ENCODE data around the gene CD8B. TPM values are rescaled to one million over a fixed set of nuclear protein-coding genes. Genes with fewer than 3 reads are reported as not detected.

The CD8B gene
- total and polyA plus RNA-seq, 2 experiments from 2014 or later = 0.31 to 0.63 TPM

DNA sequence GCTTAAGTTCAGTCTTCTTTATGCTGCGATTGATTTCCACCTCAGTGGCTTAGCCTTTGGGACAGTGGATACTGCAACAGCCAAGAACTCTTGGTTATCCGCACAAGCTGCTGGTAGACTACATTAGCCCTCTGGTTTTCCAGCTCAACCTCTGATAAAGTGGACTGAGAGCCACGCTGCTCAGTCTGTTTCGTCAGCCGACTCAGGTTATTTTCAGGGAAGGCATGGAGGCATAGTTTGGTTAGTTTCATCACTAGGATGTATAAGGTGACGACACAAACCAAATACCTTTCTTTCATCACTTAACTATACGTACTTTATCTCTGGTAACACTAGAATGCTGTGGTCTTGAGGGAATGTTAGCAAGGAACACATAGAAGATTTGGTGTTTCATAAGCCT, 85.2 kb downstream of the CD8B start:
- no peak for DNase-seq (ENCODE audit: low spot score)
- peaks cover 28% of the 10 kb centered on the region; the same call in 2 of the 3 replicates for H3K36me3 Mint-ChIP-seq (ENCODE audit: low read depth)
- Histone ChIP-seq H3K9me2 (ENCODE audit: insufficient read depth) (no peaks in the 10 kb centered on the region), H3K27ac (ENCODE audit: low read depth) (no peak overlapping the region), H3F3A (replicated peaks; ENCODE audit: low read depth) (no peaks in the 10 kb centered on the region), H4K20me1 (replicated peaks; ENCODE audit: insufficient read depth) (no peaks in the 10 kb centered on the region), H3K4me1 (ENCODE audit: insufficient read depth) (no peaks in the 10 kb centered on the region), H3K79me2 (replicated peaks; ENCODE audit: insufficient read depth) (no peaks in the 10 kb centered on the region), H2AFZ (no peak overlapping the region), H3K36me3 (ENCODE audit: insufficient read depth) (peaks cover 20% of the 10 kb centered on the region; the same call in 1 of the 2 replicates), H3K4me2 (no peak overlapping the region), H3K27me3 (ENCODE audit: insufficient read depth) (no peaks in the 10 kb centered on the region), H3K4me3 (no peak overlapping the region)
- no peaks in the 10 kb centered on the region for H3K9me3 Mint-ChIP-seq
- H3K4me3 Mint-ChIP-seq = no peak overlapping the region
- H3K27me3 Mint-ChIP-seq (ENCODE audit: insufficient read depth, low read depth, poor library complexity) = no peaks in the 10 kb centered on the region
- no peak overlapping the region for H3K27ac Mint-ChIP-seq
- TF ChIP-seq EZH2phosphoT487 (IDR thresholded peaks at IDR 0.05; ENCODE audit: unreplicated experiment) = no peak
- no peak for TF ChIP-seq EZH2 (IDR thresholded peaks at IDR 0.05; ENCODE audit: low read depth, unreplicated experiment)
- TF ChIP-seq POLR2AphosphoS5 (IDR thresholded peaks at IDR 0.05; ENCODE audit: low read depth) = no peak
- TF ChIP-seq STAT1 (IDR thresholded peaks at IDR 0.05; ENCODE audit: unreplicated experiment) = no peak
- no peak for TF ChIP-seq NANOG (IDR thresholded peaks at IDR 0.05; ENCODE audit: borderline replicate concordance)
- no peak for TF ChIP-seq JUNB (IDR thresholded peaks at IDR 0.05; ENCODE audit: unreplicated experiment)
- TF ChIP-seq CTCF (conservative IDR thresholded peaks at IDR 0.05; ENCODE audit: low read depth in 2 of 2) = no peak
- TF ChIP-seq ZNF114 (CRISPR knock-in tag; IDR thresholded peaks at IDR 0.05) = no peak
- no peak for TF ChIP-seq CREB1 (CRISPR knock-in tag; IDR thresholded peaks at IDR 0.05; ENCODE audit: low read depth)
- TF ChIP-seq, protein P1, sequence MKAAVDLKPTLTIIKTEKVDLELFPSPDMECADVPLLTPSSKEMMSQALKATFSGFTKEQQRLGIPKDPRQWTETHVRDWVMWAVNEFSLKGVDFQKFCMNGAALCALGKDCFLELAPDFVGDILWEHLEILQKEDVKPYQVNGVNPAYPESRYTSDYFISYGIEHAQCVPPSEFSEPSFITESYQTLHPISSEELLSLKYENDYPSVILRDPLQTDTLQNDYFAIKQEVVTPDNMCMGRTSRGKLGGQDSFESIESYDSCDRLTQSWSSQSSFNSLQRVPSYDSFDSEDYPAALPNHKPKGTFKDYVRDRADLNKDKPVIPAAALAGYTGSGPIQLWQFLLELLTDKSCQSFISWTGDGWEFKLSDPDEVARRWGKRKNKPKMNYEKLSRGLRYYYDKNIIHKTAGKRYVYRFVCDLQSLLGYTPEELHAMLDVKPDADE (IDR thresholded peaks at IDR 0.05) = no peak
- peaks cover 21% of the 10 kb centered on the region; the same call in 2 of the 3 replicates for H3K4me1 Mint-ChIP-seq
- ATAC-seq = no peak

- no peaks in the 10 kb centered on the region for H3F3A ChIP-seq (replicated peaks; ENCODE audit: low read depth)
- H3K4me2 ChIP-seq = no peak overlapping the region
- TF ChIP-seq, protein P2, sequence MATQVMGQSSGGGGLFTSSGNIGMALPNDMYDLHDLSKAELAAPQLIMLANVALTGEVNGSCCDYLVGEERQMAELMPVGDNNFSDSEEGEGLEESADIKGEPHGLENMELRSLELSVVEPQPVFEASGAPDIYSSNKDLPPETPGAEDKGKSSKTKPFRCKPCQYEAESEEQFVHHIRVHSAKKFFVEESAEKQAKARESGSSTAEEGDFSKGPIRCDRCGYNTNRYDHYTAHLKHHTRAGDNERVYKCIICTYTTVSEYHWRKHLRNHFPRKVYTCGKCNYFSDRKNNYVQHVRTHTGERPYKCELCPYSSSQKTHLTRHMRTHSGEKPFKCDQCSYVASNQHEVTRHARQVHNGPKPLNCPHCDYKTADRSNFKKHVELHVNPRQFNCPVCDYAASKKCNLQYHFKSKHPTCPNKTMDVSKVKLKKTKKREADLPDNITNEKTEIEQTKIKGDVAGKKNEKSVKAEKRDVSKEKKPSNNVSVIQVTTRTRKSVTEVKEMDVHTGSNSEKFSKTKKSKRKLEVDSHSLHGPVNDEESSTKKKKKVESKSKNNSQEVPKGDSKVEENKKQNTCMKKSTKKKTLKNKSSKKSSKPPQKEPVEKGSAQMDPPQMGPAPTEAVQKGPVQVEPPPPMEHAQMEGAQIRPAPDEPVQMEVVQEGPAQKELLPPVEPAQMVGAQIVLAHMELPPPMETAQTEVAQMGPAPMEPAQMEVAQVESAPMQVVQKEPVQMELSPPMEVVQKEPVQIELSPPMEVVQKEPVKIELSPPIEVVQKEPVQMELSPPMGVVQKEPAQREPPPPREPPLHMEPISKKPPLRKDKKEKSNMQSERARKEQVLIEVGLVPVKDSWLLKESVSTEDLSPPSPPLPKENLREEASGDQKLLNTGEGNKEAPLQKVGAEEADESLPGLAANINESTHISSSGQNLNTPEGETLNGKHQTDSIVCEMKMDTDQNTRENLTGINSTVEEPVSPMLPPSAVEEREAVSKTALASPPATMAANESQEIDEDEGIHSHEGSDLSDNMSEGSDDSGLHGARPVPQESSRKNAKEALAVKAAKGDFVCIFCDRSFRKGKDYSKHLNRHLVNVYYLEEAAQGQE (IDR thresholded peaks at IDR 0.05; ENCODE audit: unreplicated experiment) = no peak
- no peak for TF ChIP-seq NANOG (IDR thresholded peaks at IDR 0.05; ENCODE audit: borderline replicate concordance)
- no peak for TF ChIP-seq ZNF114 (CRISPR knock-in tag; IDR thresholded peaks at IDR 0.05)
- TF ChIP-seq, protein P1 (IDR thresholded peaks at IDR 0.05) = no peak
- H3K27me3 ChIP-seq (ENCODE audit: insufficient read depth) = no peaks in the 10 kb centered on the region
- H3K9me2 ChIP-seq (ENCODE audit: insufficient read depth) = no peaks in the 10 kb centered on the region
- H2AFZ ChIP-seq = no peak overlapping the region
- H3K4me1 Mint-ChIP-seq = peaks cover 21% of the 10 kb centered on the region; the same call in 2 of the 3 replicates
- H3K27ac ChIP-seq (ENCODE audit: low read depth) = no peak overlapping the region
- no peaks in the 10 kb centered on the region for H3K4me1 ChIP-seq (ENCODE audit: insufficient read depth)
- H4K20me1 ChIP-seq (replicated peaks; ENCODE audit: insufficient read depth) = no peaks in the 10 kb centered on the region
- H3K27me3 Mint-ChIP-seq (ENCODE audit: insufficient read depth, low read depth, poor library complexity) = no peaks in the 10 kb centered on the region
- DNase-seq (ENCODE audit: low spot score) = no peak
- H3K36me3 Mint-ChIP-seq (ENCODE audit: low read depth) = peaks cover 39% of the 10 kb centered on the region; the same call in 2 of the 3 replicates
- H3K4me3 ChIP-seq = no peak overlapping the region
- no peak overlapping the region for H3K4me3 Mint-ChIP-seq
- H3K79me2 ChIP-seq (replicated peaks; ENCODE audit: insufficient read depth) = no peaks in the 10 kb centered on the region
- peaks cover 23% of the 10 kb centered on the region; the same call in 1 of the 2 replicates for H3K36me3 ChIP-seq (ENCODE audit: insufficient read depth)
- H3K9me3 Mint-ChIP-seq = no peaks in the 10 kb centered on the region
- ATAC-seq = no peak
- no peak overlapping the region for H3K27ac Mint-ChIP-seq
Measured at GRCh38 chr2:86775338-86775737, 86.3 kb downstream of the CD8B start.

All from GM23338 (cell line).